ENCODE measurements around the gene CPEB3. TPM values are rescaled to one million over a fixed set of nuclear protein-coding genes. Genes with fewer than 3 reads are reported as not detected.
"Not testable (repeated sequence)": the region's sequence is repeated elsewhere in the genome, so short reads cannot be mapped to it uniquely, and the experiment has no call there.

CPEB3 gene
- total RNA-seq, 4 donors from 2014 or later = 9.9 to 15.2 (median 11.4) TPM

DNA sequence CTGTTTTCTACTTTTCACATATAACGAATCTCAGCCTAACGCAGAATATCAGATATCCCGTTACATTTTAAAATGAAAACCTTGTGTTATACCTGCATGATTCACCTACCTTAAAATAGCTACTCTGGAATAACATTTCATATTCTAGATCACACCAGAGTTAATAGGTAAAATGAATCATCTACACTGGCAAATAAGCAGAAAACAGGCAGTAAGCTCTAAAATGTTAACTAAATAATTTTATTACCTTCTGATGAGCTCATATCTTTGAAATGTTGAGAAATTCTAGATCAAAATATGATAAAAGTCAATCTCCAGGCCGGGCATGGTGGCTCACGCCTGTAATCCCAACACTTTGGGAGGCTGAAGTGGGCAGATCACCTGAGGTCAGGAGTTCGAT, 71.3 kb downstream of the CPEB3 start:
- Histone ChIP-seq H3K4me1 (no peaks in the 10 kb centered on the region), H3K27me3 (no peaks in the 10 kb centered on the region), H3K36me3 (peaks cover 0 to 19% (median 0%) of the 10 kb centered on the region in 3 donors), H3K4me3 (no peak overlapping the region), H3K27ac (no peak overlapping the region), H3K9me3 (no peaks in the 10 kb centered on the region)
- DNase-seq = no peak
- TF ChIP-seq, protein P1, sequence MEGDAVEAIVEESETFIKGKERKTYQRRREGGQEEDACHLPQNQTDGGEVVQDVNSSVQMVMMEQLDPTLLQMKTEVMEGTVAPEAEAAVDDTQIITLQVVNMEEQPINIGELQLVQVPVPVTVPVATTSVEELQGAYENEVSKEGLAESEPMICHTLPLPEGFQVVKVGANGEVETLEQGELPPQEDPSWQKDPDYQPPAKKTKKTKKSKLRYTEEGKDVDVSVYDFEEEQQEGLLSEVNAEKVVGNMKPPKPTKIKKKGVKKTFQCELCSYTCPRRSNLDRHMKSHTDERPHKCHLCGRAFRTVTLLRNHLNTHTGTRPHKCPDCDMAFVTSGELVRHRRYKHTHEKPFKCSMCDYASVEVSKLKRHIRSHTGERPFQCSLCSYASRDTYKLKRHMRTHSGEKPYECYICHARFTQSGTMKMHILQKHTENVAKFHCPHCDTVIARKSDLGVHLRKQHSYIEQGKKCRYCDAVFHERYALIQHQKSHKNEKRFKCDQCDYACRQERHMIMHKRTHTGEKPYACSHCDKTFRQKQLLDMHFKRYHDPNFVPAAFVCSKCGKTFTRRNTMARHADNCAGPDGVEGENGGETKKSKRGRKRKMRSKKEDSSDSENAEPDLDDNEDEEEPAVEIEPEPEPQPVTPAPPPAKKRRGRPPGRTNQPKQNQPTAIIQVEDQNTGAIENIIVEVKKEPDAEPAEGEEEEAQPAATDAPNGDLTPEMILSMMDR (IDR thresholded peaks at IDR 0.05) = no peak
- TF ChIP-seq POLR2A (IDR thresholded peaks at IDR 0.05) = no peak

- no peaks in the 10 kb centered on the region for H3K27me3 ChIP-seq
- no peaks in the 10 kb centered on the region for H3K9me3 ChIP-seq
- no peak for DNase-seq
- no peak for TF ChIP-seq POLR2A (IDR thresholded peaks at IDR 0.05)
- TF ChIP-seq, protein P1 (IDR thresholded peaks at IDR 0.05) = no peak
- no peak overlapping the region for H3K4me3 ChIP-seq
- H3K4me1 ChIP-seq = no peaks in the 10 kb centered on the region
- no peak overlapping the region for H3K27ac ChIP-seq
- peaks cover 0 to 19% (median 0%) of the 10 kb centered on the region in 3 donors for H3K36me3 ChIP-seq
Measured at GRCh38 chr10:92218569-92218968, 72.3 kb downstream of the CPEB3 start.

GRCh38 chr10:92216608-92217007, 74.3 kb downstream of the CPEB3 start:
- H3K4me1 ChIP-seq, H3K27me3 ChIP-seq, H3K9me3 ChIP-seq, H3K4me3 ChIP-seq, H3K27ac ChIP-seq, DNase-seq: not testable (repeated sequence)
- TF ChIP-seq, protein P1 (IDR thresholded peaks at IDR 0.05) = peak in 1 of 6 experiments; percentile 9
- peaks cover 0 to 16% (median 0%) of the 10 kb centered on the region in 3 donors for H3K36me3 ChIP-seq

DNA sequence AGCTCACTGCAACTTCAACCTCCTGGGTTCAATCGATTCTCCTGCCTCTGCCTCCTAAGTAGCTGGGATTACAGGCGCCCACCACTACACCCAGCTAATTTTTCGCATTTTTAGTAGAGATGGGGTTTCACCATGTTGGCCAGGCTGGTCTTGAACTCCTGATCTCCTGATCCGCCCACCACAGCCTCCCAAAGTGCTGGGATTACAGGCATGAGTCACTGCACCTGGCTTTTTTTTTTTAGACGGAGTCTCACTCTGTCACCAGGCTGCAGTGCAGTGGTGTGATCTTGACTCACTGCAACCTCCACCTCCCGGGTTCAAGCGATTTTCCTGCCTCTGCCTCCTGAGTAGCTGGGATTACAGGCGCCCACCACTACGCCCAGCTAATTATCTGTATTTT, 75.7 kb downstream of the CPEB3 start:
- not testable (repeated sequence) for DNase-seq, H3K9me3 ChIP-seq, H3K27ac ChIP-seq, H3K4me1 ChIP-seq, H3K27me3 ChIP-seq, H3K4me3 ChIP-seq
- H3K36me3 ChIP-seq = peaks cover 0 to 10% (median 0%) of the 10 kb centered on the region in 3 donors

DNA sequence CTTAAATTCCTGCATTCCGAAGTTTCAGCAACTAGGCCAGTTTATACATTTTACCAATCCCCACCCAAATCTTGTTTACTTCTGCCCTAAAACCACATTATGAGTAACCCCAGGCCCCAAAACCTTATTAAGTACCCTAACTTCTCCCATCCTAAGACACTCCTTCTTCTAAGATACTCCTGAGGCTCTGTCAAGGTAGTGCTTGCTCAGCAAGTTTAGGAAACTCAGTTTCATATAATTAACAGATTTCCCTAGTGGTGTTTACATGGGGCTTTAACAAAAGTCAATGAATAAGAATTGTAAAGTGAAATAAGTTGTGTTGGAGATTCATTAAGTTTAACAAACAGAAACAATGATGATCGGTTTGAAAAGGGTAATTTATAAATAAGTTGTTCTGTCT, 77.8 kb downstream of the CPEB3 start:
- Histone ChIP-seq H3K4me1 (peaks cover 0 to 3% (median 0%) of the 10 kb centered on the region in 4 donors), H3K36me3 (peaks cover 0 to 6% (median 0%) of the 10 kb centered on the region in 3 donors), H3K9me3 (no peaks in the 10 kb centered on the region), H3K4me3 (no peak overlapping the region), H3K27ac (no peak overlapping the region), H3K27me3 (no peaks in the 10 kb centered on the region)
- no peak for TF ChIP-seq POLR2A (IDR thresholded peaks at IDR 0.05)
- TF ChIP-seq, protein P1 (IDR thresholded peaks at IDR 0.05) = no peak
- DNase-seq = no peak

DNA sequence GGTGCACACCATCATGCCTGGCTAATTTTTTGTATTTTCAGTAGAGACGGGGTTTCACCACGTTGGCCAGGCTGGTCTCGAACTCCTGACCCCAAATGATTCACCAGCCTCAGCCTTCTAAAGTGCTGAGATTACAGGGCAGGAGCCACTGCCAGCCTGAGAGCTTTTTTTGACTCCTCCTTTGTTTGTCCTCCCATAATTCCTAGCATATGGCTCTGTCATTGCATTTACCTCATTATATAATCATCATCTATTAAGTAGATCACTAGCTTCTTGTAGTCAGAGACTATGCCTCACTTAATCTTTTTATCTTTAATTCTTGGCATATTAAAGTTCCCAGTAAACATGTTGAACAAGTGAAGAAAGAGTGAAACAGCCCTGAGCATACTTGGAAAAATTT, 82.1 kb downstream of the CPEB3 start:
- H3K27ac ChIP-seq = no peak overlapping the region

More for the DNA sequence above, 82.1 kb downstream of the CPEB3 start:
- H3K4me1 ChIP-seq = peaks cover 0 to 3% (median 0%) of the 10 kb centered on the region in 4 donors
- no peak for DNase-seq
- TF ChIP-seq, protein P1 (IDR thresholded peaks at IDR 0.05) = no peak
- TF ChIP-seq POLR2A (IDR thresholded peaks at IDR 0.05) = no peak
- no peaks in the 10 kb centered on the region for H3K9me3 ChIP-seq
- no peaks in the 10 kb centered on the region for H3K36me3 ChIP-seq
- H3K4me3 ChIP-seq = no peak overlapping the region
- H3K27me3 ChIP-seq = no peaks in the 10 kb centered on the region
